ENCODE results near the gene CD2.
"Not testable (repeated sequence)": the region's sequence is repeated elsewhere in the genome, so short reads cannot be mapped to it uniquely, and the experiment has no call there.

The CD2 gene

DNA sequence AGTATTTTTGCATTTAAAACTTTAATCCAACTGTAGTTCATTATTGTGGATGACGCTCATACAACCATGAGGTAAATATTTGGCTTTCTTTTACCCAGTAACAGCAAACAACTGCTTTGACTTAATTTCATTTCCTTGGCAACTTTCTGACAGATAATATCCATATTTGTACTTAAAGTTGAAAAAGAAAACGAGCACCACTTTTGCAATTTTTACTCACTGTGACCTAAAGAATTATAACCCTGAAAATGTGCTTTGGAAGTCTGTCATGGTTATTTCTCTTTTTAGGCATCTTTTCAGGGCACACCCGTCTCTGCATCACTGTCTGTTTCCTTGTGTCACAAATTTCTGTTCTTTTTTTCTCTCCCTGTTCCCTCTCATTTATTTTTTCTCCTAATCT lies 918 bp upstream of the CD2 start:
- no peak for TF ChIP-seq CTCF (conservative IDR thresholded peaks at IDR 0.05)
- no peak for TF ChIP-seq ZFX (IDR thresholded peaks at IDR 0.05)
- H3K27ac ChIP-seq, result no peak overlapping the region

DNA sequence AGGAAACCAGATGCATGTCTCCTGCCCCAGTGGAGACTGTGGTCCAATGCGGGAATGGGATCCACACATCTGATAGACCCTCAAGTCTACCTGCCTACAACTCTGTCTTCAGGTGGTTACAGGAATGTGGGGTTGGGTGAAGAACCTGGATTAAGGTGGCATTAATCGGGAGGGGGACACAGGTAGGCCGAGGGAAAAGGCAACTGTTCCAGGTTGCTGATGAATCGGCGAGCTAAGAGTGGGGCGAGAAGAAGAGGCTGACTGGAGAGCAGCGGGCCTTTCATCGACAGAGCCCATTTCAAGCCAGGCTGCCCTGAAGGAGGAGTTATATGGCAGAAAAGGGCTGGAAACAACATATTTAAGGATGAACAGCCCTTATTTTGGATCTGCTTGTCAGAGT lies 836 bp downstream of the CD2 start:
- TF ChIP-seq ZFX (IDR thresholded peaks at IDR 0.05) (no peak), CTCF (conservative IDR thresholded peaks at IDR 0.05) (no peak)
- no peak overlapping the region for H3K27ac ChIP-seq

DNA sequence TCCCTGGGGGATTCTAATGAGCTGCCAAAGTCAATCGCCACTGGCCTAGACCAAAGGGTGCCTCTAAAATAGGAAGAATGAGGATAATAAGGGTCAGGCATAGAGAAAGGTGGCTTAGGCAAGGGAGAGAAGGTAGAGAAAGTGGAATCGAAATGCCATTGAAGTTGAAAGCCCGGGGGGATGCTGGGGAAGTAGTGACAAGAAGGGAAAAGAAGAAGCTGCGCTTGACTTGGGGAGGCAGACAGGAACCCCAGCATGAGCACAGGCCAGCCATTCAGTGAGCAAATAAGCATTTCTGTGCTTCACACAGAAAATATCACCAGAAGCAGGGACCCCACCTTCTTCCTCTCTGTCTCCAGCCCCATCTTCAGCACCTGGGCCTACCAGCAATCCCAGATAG lies 1.5 kb downstream of the CD2 start:
- no peak for TF ChIP-seq CTCF (conservative IDR thresholded peaks at IDR 0.05)
- TF ChIP-seq ZFX (IDR thresholded peaks at IDR 0.05), result no peak
- no peak overlapping the region for H3K27ac ChIP-seq

DNA sequence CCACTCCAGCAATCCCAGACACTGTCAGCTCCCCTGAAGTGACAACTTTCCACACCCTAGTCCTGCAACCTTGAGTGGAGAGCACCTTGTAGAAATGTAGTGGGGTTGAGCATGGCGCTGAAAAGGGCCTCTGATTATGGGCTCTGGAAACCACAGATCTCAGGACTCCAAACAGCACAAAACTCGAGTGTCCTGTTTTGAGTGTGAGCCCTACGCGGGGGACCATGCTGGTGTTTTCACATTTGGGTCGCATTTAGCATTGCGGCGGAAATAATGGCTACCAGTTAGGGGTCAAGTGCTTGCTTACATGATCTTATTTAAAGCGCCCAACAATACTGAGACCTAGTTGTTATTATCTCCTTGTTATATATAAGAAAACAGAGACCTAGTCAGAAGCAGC lies 1.9 kb downstream of the CD2 start:
- not testable (repeated sequence) for H3K27ac ChIP-seq

GRCh38 chr1:116758456-116758815 lies 4.2 kb downstream of the CD2 start:
- H3K27ac ChIP-seq, result not testable (repeated sequence)

GRCh38 chr1:116759636-116760035 lies 5.4 kb downstream of the CD2 start:
- no peak overlapping the region for H3K27ac ChIP-seq
- TF ChIP-seq CTCF (conservative IDR thresholded peaks at IDR 0.05) (no peak), ZFX (IDR thresholded peaks at IDR 0.05) (no peak)

GRCh38 chr1:116760487-116760886 lies 6.3 kb downstream of the CD2 start:
- TF ChIP-seq ZFX (IDR thresholded peaks at IDR 0.05) (no peak), CTCF (conservative IDR thresholded peaks at IDR 0.05) (no peak)
- H3K27ac ChIP-seq, result no peak overlapping the region

- H3K27ac ChIP-seq, result no peak overlapping the region
- TF ChIP-seq ZFX (IDR thresholded peaks at IDR 0.05), result no peak
- TF ChIP-seq CTCF (conservative IDR thresholded peaks at IDR 0.05), result no peak
Measured at GRCh38 chr1:116760996-116761665, 6.9 kb downstream of the CD2 start.

All from C4-2B (cell line).